Calu3 (cell line): ENCODE results near the gene TNS1. TPM values are rescaled to one million over a fixed set of nuclear protein-coding genes. Genes with fewer than 3 reads are reported as not detected.

ENCODE experiments used
- BruUV-seq: library from RNA; stranded (reverse); fragments of 400-500 nt; replicated peaks from 2 replicates; lab custom pipeline; 2021; lab: Mats Ljungman, UMichigan
- CTCF ChIA-PET: fragments of 300-600 bp; sonication (Branson Sonifier 250); formaldehyde crosslinking; loops from one replicate; lab custom pipeline; 2022; ENCODE audit warnings: antibody characterized with exemption; lab: Charles Lee
- DNase-seq: peaks from one replicate; pipeline ENCODE4 v3.0.0; 2022
- H3K27ac Mint-ChIP-seq: one replicate; pipeline ENCODE4 v1.8.0; 2022; ENCODE audit warnings: mixed read lengths; ENCODE audit not compliant: unreplicated experiment
- H3K27me3 Mint-ChIP-seq: one replicate; pipeline ENCODE4 v1.8.0; 2022; ENCODE audit warnings: mixed read lengths; ENCODE audit not compliant: unreplicated experiment
- H3K36me3 Mint-ChIP-seq: one replicate; pipeline ENCODE4 v1.8.0; 2022; ENCODE audit warnings: mild to moderate bottlenecking, moderate library complexity, mixed read lengths; ENCODE audit not compliant: insufficient read depth, unreplicated experiment
- H3K4me1 Mint-ChIP-seq: one replicate; pipeline ENCODE4 v1.8.0; 2022; ENCODE audit warnings: mild to moderate bottlenecking, low read depth, mixed read lengths; ENCODE audit not compliant: unreplicated experiment
- H3K4me3 Mint-ChIP-seq: one replicate; pipeline ENCODE4 v1.8.0; 2022; ENCODE audit warnings: mild to moderate bottlenecking, low read depth, moderate library complexity, mixed read lengths; ENCODE audit not compliant: unreplicated experiment
- H3K9me3 Mint-ChIP-seq: one replicate; pipeline ENCODE4 v1.8.0; 2022; ENCODE audit warnings: low read depth, mixed read lengths; ENCODE audit not compliant: unreplicated experiment
- CTCF ChIP-seq: fragments of 200-600 bp; IDR thresholded peaks from one replicate; pipeline ENCODE4 v1.8.0; 2022; ENCODE audit warnings: antibody characterized with exemption; ENCODE audit not compliant: unreplicated experiment
- intact Hi-C: fragments of 100-400 bp; cut with micrococcal nuclease; formaldehyde crosslinking; loops from one replicate; pipeline ENCODE4 v1.10.0; 2022; ENCODE audit not compliant: unreplicated experiment
- total RNA-seq: library from RNA; stranded (reverse); gene quantifications from 2 replicates; pipeline ENCODE4 v1.2.3, GENCODE V29; 2022

The TNS1 gene
- total RNA-seq, 1 experiment from 2014 or later, result 2.2 TPM

GRCh38 chr2:218009765-218010139 lies 7.0 kb upstream of the TNS1 start:
- CTCF ChIA-PET, result no interaction called here
- no peak for DNase-seq
- intact Hi-C loops, result no loop called here
- no TSS peak for BruUV-seq
- Mint-ChIP-seq H3K4me3 (peak overlapping the region; percentile 65), H3K27ac (no peak overlapping the region), H3K36me3 (peaks cover 4% of the 10 kb centered on the region), H3K9me3 (no peaks in the 10 kb centered on the region), H3K4me1 (no peaks in the 10 kb centered on the region), H3K27me3 (peaks cover 91% of the 10 kb centered on the region)
- no peak for TF ChIP-seq CTCF

GRCh38 chr2:218009231-218009630 lies 6.4 kb upstream of the TNS1 start:
- Mint-ChIP-seq H3K9me3 (no peaks in the 10 kb centered on the region), H3K4me3 (peak overlapping the region; percentile 65), H3K4me1 (no peaks in the 10 kb centered on the region), H3K27ac (no peak overlapping the region), H3K36me3 (peaks cover 4% of the 10 kb centered on the region), H3K27me3 (peaks cover 91% of the 10 kb centered on the region)
- CTCF ChIA-PET, result no interaction called here
- intact Hi-C loops, result no loop called here
- no peak for DNase-seq
- no TSS peak for BruUV-seq
- TF ChIP-seq CTCF, result no peak

GRCh38 chr2:218008060-218009040 lies 5.6 kb upstream of the TNS1 start:
- TF ChIP-seq CTCF, result no peak

GRCh38 chr2:218006741-218007140 lies 3.9 kb upstream of the TNS1 start:
- CTCF ChIA-PET, result interaction anchor here (2.9 kb wide), 1 partner anchor 12 kb away, joined by 7 read pairs; no protein-coding TSS in a partner anchor
- H3K27me3 Mint-ChIP-seq, result peaks cover 91% of the 10 kb centered on the region
- no peak for DNase-seq
- H3K4me3 Mint-ChIP-seq, result no peak overlapping the region
- no peak overlapping the region for H3K27ac Mint-ChIP-seq
- TF ChIP-seq CTCF, result no peak
- intact Hi-C loops, result no loop called here
- no peaks in the 10 kb centered on the region for H3K9me3 Mint-ChIP-seq
- peaks cover 4% of the 10 kb centered on the region for H3K36me3 Mint-ChIP-seq
- no peaks in the 10 kb centered on the region for H3K4me1 Mint-ChIP-seq
- no TSS peak for BruUV-seq

More at GRCh38 chr2:218008060-218009040, 5.6 kb upstream of the TNS1 start:
- Mint-ChIP-seq H3K36me3 (peaks cover 4% of the 10 kb centered on the region), H3K4me3 (no peak overlapping the region), H3K27ac (no peak overlapping the region), H3K27me3 (peaks cover 91% of the 10 kb centered on the region), H3K4me1 (no peaks in the 10 kb centered on the region), H3K9me3 (no peaks in the 10 kb centered on the region)
- CTCF ChIA-PET, result interaction anchor here (2.9 kb wide), 1 partner anchor 14 kb away, joined by 7 read pairs; no protein-coding TSS in a partner anchor
- no peak for DNase-seq
- intact Hi-C loops, result no loop called here
- no TSS peak for BruUV-seq
